Osteoblast (primary cell): ENCODE data around the gene FRAS1. TPM values are rescaled to one million over a fixed set of nuclear protein-coding genes. Genes with fewer than 3 reads are reported as not detected.

Experiments
- DNase-seq: peaks from one replicate; pipeline ENCODE4 v3.0.0; 2011; ENCODE audit warnings: low spot score, mixed read lengths; ENCODE audit not compliant: insufficient read length; ENCODE audit errors: missing footprints
- H2AFZ ChIP-seq: 2 replicates; pipeline ENCODE4 v1.6.0; 2011; ENCODE audit warnings: mild to moderate bottlenecking, low read length
- H3K27ac ChIP-seq: 2 replicates; pipeline ENCODE4 v1.5.1; 2011; ENCODE audit warnings: mild to moderate bottlenecking, low read depth, low read length, moderate library complexity
- H3K27me3 ChIP-seq: 2 replicates; pipeline ENCODE4 v1.6.0; 2012; ENCODE audit warnings: mild to moderate bottlenecking, control low read depth, inconsistent platforms, low read length, moderate library complexity; ENCODE audit not compliant: insufficient read depth
- H3K36me3 ChIP-seq: 2 replicates; pipeline ENCODE4 v1.5.1; 2011; ENCODE audit warnings: mild to moderate bottlenecking, low read length, control low read depth, moderate library complexity; ENCODE audit not compliant: insufficient read depth
- H3K4me1 ChIP-seq: 2 replicates; pipeline ENCODE4 v1.5.1; 2011; ENCODE audit warnings: mild to moderate bottlenecking, low read length, control low read depth, moderate library complexity; ENCODE audit not compliant: insufficient read depth
- H3K4me2 ChIP-seq: 2 replicates; pipeline ENCODE4 v1.6.0; 2011; ENCODE audit warnings: mild to moderate bottlenecking, low read length; ENCODE audit not compliant: insufficient read depth
- H3K4me3 ChIP-seq: fragments of 200-600 bp; sonication (generic); 3 replicates; pipeline ENCODE4 v1.5.1; 2012; ENCODE audit warnings: mild to moderate bottlenecking, low read length, inconsistent platforms; ENCODE audit not compliant: insufficient read depth
- H3K79me2 ChIP-seq: 2 replicates; pipeline ENCODE4 v1.6.0; 2012; ENCODE audit warnings: mild to moderate bottlenecking, low read length, control low read depth, inconsistent platforms; ENCODE audit not compliant: insufficient read depth
- H3K9me3 ChIP-seq: 2 replicates; pipeline ENCODE4 v1.5.1; 2011; ENCODE audit warnings: low read depth, low read length, control low read depth
- H4K20me1 ChIP-seq: 2 replicates; pipeline ENCODE4 v1.6.0; 2012; ENCODE audit warnings: mild to moderate bottlenecking, low read length, control low read depth; ENCODE audit not compliant: insufficient read depth
- total RNA-seq: library from RNA; depleted of rRNA; stranded (reverse); fragments of >200 nt; gene quantifications from 2 replicates; pipeline ENCODE4 v1.2.3, GENCODE V29; 2012
- TF ChIP-seq, protein P1 (sequence below): IDR thresholded peaks from 2 replicates; pipeline ENCODE4 v1.5.1; 2011; ENCODE audit warnings: mild to moderate bottlenecking, low read depth, low read length, moderate library complexity; ENCODE audit errors: extremely low read depth

Gene FRAS1
- total RNA-seq, 1 donor, result 5.1 TPM

DNA sequence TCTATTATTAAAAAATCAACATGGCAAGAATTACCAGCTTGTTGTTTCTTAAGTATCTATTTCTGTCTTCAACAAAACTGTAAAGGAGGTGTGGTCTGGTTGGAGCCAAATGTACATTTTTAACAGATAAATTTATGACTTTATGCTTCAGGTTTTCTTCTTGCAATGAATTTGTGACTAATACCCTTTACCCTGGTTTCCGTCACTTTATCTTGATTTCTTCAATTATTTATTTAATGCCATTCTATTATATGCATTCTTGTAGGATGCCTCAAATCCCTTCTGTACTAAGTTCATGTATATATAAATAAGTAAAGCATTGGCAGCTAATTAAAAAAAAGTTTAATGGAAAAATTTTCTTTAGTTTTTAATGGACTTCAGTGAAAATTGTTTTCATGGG lies 453.0 kb downstream of the FRAS1 start:
- Histone ChIP-seq H3K36me3 (no peaks in the 10 kb centered on the region), H3K27ac (no peak overlapping the region), H3K27me3 (no peaks in the 10 kb centered on the region), H3K79me2 (no peaks in the 10 kb centered on the region), H4K20me1 (no peaks in the 10 kb centered on the region), H3K4me3 (no peak overlapping the region), H2AFZ (no peak overlapping the region), H3K9me3 (no peaks in the 10 kb centered on the region), H3K4me1 (no peaks in the 10 kb centered on the region), H3K4me2 (no peak overlapping the region)
- TF ChIP-seq, protein P1, sequence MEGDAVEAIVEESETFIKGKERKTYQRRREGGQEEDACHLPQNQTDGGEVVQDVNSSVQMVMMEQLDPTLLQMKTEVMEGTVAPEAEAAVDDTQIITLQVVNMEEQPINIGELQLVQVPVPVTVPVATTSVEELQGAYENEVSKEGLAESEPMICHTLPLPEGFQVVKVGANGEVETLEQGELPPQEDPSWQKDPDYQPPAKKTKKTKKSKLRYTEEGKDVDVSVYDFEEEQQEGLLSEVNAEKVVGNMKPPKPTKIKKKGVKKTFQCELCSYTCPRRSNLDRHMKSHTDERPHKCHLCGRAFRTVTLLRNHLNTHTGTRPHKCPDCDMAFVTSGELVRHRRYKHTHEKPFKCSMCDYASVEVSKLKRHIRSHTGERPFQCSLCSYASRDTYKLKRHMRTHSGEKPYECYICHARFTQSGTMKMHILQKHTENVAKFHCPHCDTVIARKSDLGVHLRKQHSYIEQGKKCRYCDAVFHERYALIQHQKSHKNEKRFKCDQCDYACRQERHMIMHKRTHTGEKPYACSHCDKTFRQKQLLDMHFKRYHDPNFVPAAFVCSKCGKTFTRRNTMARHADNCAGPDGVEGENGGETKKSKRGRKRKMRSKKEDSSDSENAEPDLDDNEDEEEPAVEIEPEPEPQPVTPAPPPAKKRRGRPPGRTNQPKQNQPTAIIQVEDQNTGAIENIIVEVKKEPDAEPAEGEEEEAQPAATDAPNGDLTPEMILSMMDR, result no peak
- DNase-seq, result no peak

GRCh38 chr4:78510681-78511080 lies 453.6 kb downstream of the FRAS1 start:
- no peak for DNase-seq
- Histone ChIP-seq H3K4me2 (no peak overlapping the region), H4K20me1 (no peaks in the 10 kb centered on the region), H3K4me3 (no peak overlapping the region), H3K4me1 (no peaks in the 10 kb centered on the region), H3K27me3 (no peaks in the 10 kb centered on the region), H3K9me3 (no peaks in the 10 kb centered on the region), H2AFZ (no peak overlapping the region), H3K79me2 (no peaks in the 10 kb centered on the region), H3K27ac (no peak overlapping the region), H3K36me3 (no peaks in the 10 kb centered on the region)
- TF ChIP-seq, protein P1, result no peak

GRCh38 chr4:78512357-78512920 lies 455.3 kb downstream of the FRAS1 start:
- no peak for DNase-seq

DNA sequence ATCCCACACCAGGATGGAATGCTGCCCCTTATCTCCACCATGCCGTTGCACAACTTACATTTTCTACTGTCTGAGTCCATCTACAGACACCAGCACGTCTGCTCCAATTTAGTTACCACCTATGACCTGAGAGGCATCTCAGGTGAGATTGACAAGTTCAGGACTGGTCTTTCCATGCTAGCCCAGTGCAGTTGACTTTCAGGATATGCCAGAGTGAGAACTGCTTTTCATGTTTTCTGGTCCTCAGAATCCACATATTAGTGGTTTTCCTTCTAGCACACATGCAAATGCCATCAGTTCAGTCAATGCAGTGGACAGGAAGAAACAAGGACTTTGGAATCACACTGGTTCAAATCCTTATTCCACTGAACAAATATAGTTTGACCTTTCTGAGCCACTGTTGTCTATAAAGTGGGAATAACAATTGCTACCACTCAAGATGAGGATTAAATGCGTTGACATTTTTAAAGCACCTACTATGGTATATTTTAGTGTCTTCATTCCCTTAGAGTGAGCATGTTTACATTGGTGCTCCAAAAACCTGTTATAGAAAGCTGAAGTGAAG lies 456.4 kb downstream of the FRAS1 start:
- no peak overlapping the region for H3K4me2 ChIP-seq
- no peaks in the 10 kb centered on the region for H4K20me1 ChIP-seq
- TF ChIP-seq, protein P1, result no peak

More at GRCh38 chr4:78512357-78512920, 455.3 kb downstream of the FRAS1 start:
- Histone ChIP-seq H3K27me3 (no peaks in the 10 kb centered on the region), H4K20me1 (no peaks in the 10 kb centered on the region), H3K9me3 (no peaks in the 10 kb centered on the region), H3K79me2 (no peaks in the 10 kb centered on the region), H3K4me3 (no peak overlapping the region), H3K27ac (no peak overlapping the region), H3K4me1 (no peaks in the 10 kb centered on the region), H3K36me3 (no peaks in the 10 kb centered on the region), H3K4me2 (no peak overlapping the region), H2AFZ (no peak overlapping the region)
- TF ChIP-seq, protein P1, result no peak

More for the DNA sequence above, 456.4 kb downstream of the FRAS1 start:
- H3K36me3 ChIP-seq, result no peaks in the 10 kb centered on the region
- no peaks in the 10 kb centered on the region for H3K27me3 ChIP-seq
- H3K9me3 ChIP-seq, result no peaks in the 10 kb centered on the region
- H3K79me2 ChIP-seq, result no peaks in the 10 kb centered on the region
- H3K4me1 ChIP-seq, result no peaks in the 10 kb centered on the region
- H3K27ac ChIP-seq, result no peak overlapping the region
- H3K4me3 ChIP-seq, result no peak overlapping the region
- no peak overlapping the region for H2AFZ ChIP-seq
- no peak for DNase-seq
